Gastroesophageal sphincter (tissue), 3 donors: ENCODE measurements around the gene TXNRD1.

Source experiments
- EP300 ChIP-seq: sonication (generic); formaldehyde crosslinking; IDR thresholded peaks from one replicate; pipeline ENCODE4 v1.6.1; 2017; ENCODE audit warnings: antibody characterized with exemption, mild to moderate bottlenecking
- POLR2A ChIP-seq, 2 donors: fragments of 450-650 bp; IDR thresholded peaks; one replicate each; pipeline ENCODE4 v1.6.1; 2017; ENCODE audit warnings: antibody characterized with exemption in 2 of 2, mild to moderate bottlenecking in 2 of 2, moderate library complexity in 1 of 2
- TF ChIP-seq, protein P1 (sequence below), 4 experiments: fragments of 200-600 bp in 2 of 4; fragments of 450-650 bp in 2 of 4; sonication (generic) in 1 of 4; IDR thresholded peaks; one replicate each; pipeline ENCODE4 v1.5.1; 2017 to 2019; ENCODE audit warnings: antibody characterized with exemption in 4 of 4, mild to moderate bottlenecking in 2 of 4, moderate library complexity in 2 of 4

DNA sequence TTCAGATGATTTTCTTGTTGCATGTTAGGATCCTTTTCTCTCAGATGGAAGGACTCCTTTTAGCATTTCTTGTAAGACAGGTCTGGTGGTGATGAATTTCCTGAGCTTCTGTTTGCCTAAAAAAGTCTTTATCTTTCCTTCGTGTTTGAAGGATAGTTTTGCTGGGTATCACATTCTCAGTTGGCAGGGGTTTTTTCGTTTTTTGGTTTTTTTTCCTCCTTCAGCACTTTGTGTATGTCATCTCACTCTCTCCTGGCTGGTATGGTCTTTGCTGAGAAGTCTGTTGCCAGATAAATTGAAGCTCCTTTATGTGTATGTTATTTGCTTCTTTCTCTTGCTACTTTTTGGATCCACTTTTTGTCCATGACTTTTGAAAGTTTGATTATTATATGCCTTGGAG lies 15.6 kb upstream of the TXNRD1 start:
- TF ChIP-seq POLR2A (IDR thresholded peaks at IDR 0.05) (no peak), EP300 (no peak)
- TF ChIP-seq, protein P1, sequence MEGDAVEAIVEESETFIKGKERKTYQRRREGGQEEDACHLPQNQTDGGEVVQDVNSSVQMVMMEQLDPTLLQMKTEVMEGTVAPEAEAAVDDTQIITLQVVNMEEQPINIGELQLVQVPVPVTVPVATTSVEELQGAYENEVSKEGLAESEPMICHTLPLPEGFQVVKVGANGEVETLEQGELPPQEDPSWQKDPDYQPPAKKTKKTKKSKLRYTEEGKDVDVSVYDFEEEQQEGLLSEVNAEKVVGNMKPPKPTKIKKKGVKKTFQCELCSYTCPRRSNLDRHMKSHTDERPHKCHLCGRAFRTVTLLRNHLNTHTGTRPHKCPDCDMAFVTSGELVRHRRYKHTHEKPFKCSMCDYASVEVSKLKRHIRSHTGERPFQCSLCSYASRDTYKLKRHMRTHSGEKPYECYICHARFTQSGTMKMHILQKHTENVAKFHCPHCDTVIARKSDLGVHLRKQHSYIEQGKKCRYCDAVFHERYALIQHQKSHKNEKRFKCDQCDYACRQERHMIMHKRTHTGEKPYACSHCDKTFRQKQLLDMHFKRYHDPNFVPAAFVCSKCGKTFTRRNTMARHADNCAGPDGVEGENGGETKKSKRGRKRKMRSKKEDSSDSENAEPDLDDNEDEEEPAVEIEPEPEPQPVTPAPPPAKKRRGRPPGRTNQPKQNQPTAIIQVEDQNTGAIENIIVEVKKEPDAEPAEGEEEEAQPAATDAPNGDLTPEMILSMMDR (IDR thresholded peaks at IDR 0.05) = no peak
